ENCODE results near the gene KLHL8. TPM values are rescaled to one million over a fixed set of nuclear protein-coding genes. Genes with fewer than 3 reads are reported as not detected.

The KLHL8 gene
- polyA plus RNA-seq, 1 donor from 2014 or later: 15.0 TPM

- no peaks in the 10 kb centered on the region for H3K27me3 ChIP-seq (ENCODE audit: insufficient read depth, low read depth, low read length)
- H3K79me2 ChIP-seq (replicated peaks; ENCODE audit: insufficient read depth, low read length): no peaks in the 10 kb centered on the region
- H4K20me1 ChIP-seq (ENCODE audit: insufficient read depth): no peaks in the 10 kb centered on the region
- no peak overlapping the region for H2AFZ ChIP-seq (ENCODE audit: low read depth, low read length)
- no peak overlapping the region for H3K9ac ChIP-seq (ENCODE audit: low read length)
- H3K9me3 ChIP-seq (ENCODE audit: low read length): no peaks in the 10 kb centered on the region
- no peak overlapping the region for H3K4me3 ChIP-seq (ENCODE audit: low read length)
- H3K36me3 ChIP-seq (ENCODE audit: insufficient read depth, low read length): no peaks in the 10 kb centered on the region
- H3K27ac ChIP-seq (ENCODE audit: low read length): no peak overlapping the region
- no peaks in the 10 kb centered on the region for H3F3A ChIP-seq (ENCODE audit: insufficient read depth, low read length, poor library complexity, severe bottlenecking)
- no peaks in the 10 kb centered on the region for H3K9me2 ChIP-seq (ENCODE audit: insufficient read depth, low read length)
- H3K4me2 ChIP-seq (ENCODE audit: low read length): no peak overlapping the region
- TF ChIP-seq EP300 (conservative IDR thresholded peaks at IDR 0.05; ENCODE audit: poor library complexity, severe bottlenecking): no peak
- no peak for TF ChIP-seq RAD21 (conservative IDR thresholded peaks at IDR 0.05)
- TF ChIP-seq CTCF (IDR thresholded peaks at IDR 0.05; ENCODE audit: poor library complexity, severe bottlenecking): no peak
- TF ChIP-seq MXI1 (conservative IDR thresholded peaks at IDR 0.05; ENCODE audit: poor library complexity, severe bottlenecking): no peak
- no peak for TF ChIP-seq SMC3 (conservative IDR thresholded peaks at IDR 0.05; ENCODE audit: poor library complexity)
- no peak for TF ChIP-seq EZH2 (IDR thresholded peaks at IDR 0.05; ENCODE audit: borderline replicate concordance, insufficient read depth, low read length, poor library complexity, severe bottlenecking)
- TF ChIP-seq TAF1 (IDR thresholded peaks at IDR 0.05; ENCODE audit: low read depth): no peak
- TF ChIP-seq REST (IDR thresholded peaks at IDR 0.05; ENCODE audit: borderline replicate concordance): no peak
- no peak for TF ChIP-seq POLR2AphosphoS5 (IDR thresholded peaks at IDR 0.05)
Observed at GRCh38 chr4:87251106-87251505, 30.7 kb upstream of the KLHL8 start.

GRCh38 chr4:87250294-87250693 lies 29.9 kb upstream of the KLHL8 start:
- H3K4me3 ChIP-seq (ENCODE audit: low read length): no peak overlapping the region
- no peak for TF ChIP-seq TAF1 (IDR thresholded peaks at IDR 0.05; ENCODE audit: low read depth)
- TF ChIP-seq SMC3 (conservative IDR thresholded peaks at IDR 0.05; ENCODE audit: poor library complexity): no peak
- no peak for TF ChIP-seq EP300 (conservative IDR thresholded peaks at IDR 0.05; ENCODE audit: poor library complexity, severe bottlenecking)
- TF ChIP-seq RAD21 (conservative IDR thresholded peaks at IDR 0.05): no peak
- no peak for TF ChIP-seq MXI1 (conservative IDR thresholded peaks at IDR 0.05; ENCODE audit: poor library complexity, severe bottlenecking)
- TF ChIP-seq POLR2AphosphoS5 (IDR thresholded peaks at IDR 0.05): no peak
- TF ChIP-seq CTCF (IDR thresholded peaks at IDR 0.05; ENCODE audit: poor library complexity, severe bottlenecking): no peak
- TF ChIP-seq REST (IDR thresholded peaks at IDR 0.05; ENCODE audit: borderline replicate concordance): no peak
- TF ChIP-seq EZH2 (IDR thresholded peaks at IDR 0.05; ENCODE audit: borderline replicate concordance, insufficient read depth, low read length, poor library complexity, severe bottlenecking): no peak
- H3K9me3 ChIP-seq (ENCODE audit: low read length): no peaks in the 10 kb centered on the region
- H3K79me2 ChIP-seq (replicated peaks; ENCODE audit: insufficient read depth, low read length): no peaks in the 10 kb centered on the region
- no peak overlapping the region for H3K27ac ChIP-seq (ENCODE audit: low read length)
- H2AFZ ChIP-seq (ENCODE audit: low read depth, low read length): no peak overlapping the region
- H3K27me3 ChIP-seq (ENCODE audit: insufficient read depth, low read depth, low read length): no peaks in the 10 kb centered on the region
- H4K20me1 ChIP-seq (ENCODE audit: insufficient read depth): no peaks in the 10 kb centered on the region
- H3K36me3 ChIP-seq (ENCODE audit: insufficient read depth, low read length): no peaks in the 10 kb centered on the region
- H3K4me2 ChIP-seq (ENCODE audit: low read length): no peak overlapping the region
- H3K9ac ChIP-seq (ENCODE audit: low read length): no peak overlapping the region
- no peaks in the 10 kb centered on the region for H3K9me2 ChIP-seq (ENCODE audit: insufficient read depth, low read length)
- H3F3A ChIP-seq (ENCODE audit: insufficient read depth, low read length, poor library complexity, severe bottlenecking): no peaks in the 10 kb centered on the region

Data from neural cell (in vitro differentiated cells).